Cardiac muscle cell (in vitro differentiated cells and primary cell): ENCODE measurements around the gene NUF2. TPM values are rescaled to one million over a fixed set of nuclear protein-coding genes. Genes with fewer than 3 reads are reported as not detected.
"Not testable (repeated sequence)": the region's sequence is repeated elsewhere in the genome, so short reads cannot be mapped to it uniquely, and the experiment has no call there.

Experiments used
- DNase-seq, 2 donors: peaks; one replicate each; pipeline versions ENCODE4 v3.0.0 to v3.0.0-alpha.2; 2010 to 2017; ENCODE audit warnings: low read depth in 1 of 2, low spot score in 1 of 2
- H3K27ac ChIP-seq: fragments of 200-600 bp; sonication (generic); 2 replicates; pipeline ENCODE4 v1.5.1; 2016
- H3K27me3 ChIP-seq: fragments of 200-600 bp; sonication (generic); 2 replicates; pipeline ENCODE4 v1.6.0; 2016; ENCODE audit warnings: control low read depth
- H3K36me3 ChIP-seq: fragments of 200-600 bp; sonication (generic); 2 replicates; pipeline ENCODE4 v1.5.1; 2016; ENCODE audit warnings: control low read depth
- H3K4me1 ChIP-seq: fragments of 200-600 bp; sonication (generic); 2 replicates; pipeline ENCODE4 v1.8.1; 2017; ENCODE audit warnings: low read depth, mild to moderate bottlenecking, mixed run types
- H3K4me3 ChIP-seq: fragments of 200-600 bp; sonication (generic); 2 replicates; pipeline ENCODE4 v1.5.1; 2016; ENCODE audit warnings: mild to moderate bottlenecking
- H3K9me3 ChIP-seq: fragments of 200-600 bp; sonication (generic); 2 replicates; pipeline ENCODE4 v1.5.1; 2017; ENCODE audit warnings: low read depth, mild to moderate bottlenecking, control low read depth
- CTCF ChIP-seq: IDR thresholded peaks from 2 replicates; pipeline ENCODE4 v1.5.1; 2012; ENCODE audit warnings: low read depth, mild to moderate bottlenecking, low read length
- polyA plus RNA-seq: library from polyadenylated mRNA; unstranded; fragments of >200 nt; fragmentation: Nextera tagmentation; extraction: Ambion mirVana; gene quantifications from 2 replicates; pipeline ENCODE4 v1.2.1, GENCODE V29; 2016
- total RNA-seq: library from RNA; depleted of rRNA; stranded (reverse); fragments of >200 nt; gene quantifications from 2 replicates; pipeline ENCODE4 v1.2.3, GENCODE V29; 2016

The NUF2 gene
- total and polyA plus RNA-seq, 2 experiments from 2014 or later, result 7.6 to 33.7 TPM

- Histone ChIP-seq H3K36me3 (peaks cover 3% of the 10 kb centered on the region), H3K27me3 (no peaks in the 10 kb centered on the region), H3K4me1 (no peaks in the 10 kb centered on the region), H3K9me3 (no peaks in the 10 kb centered on the region), H3K4me3 (no peak overlapping the region), H3K27ac (no peak overlapping the region)
- no peak for TF ChIP-seq CTCF
- DNase-seq, result peak in 1 of 2 donors; percentile 32
These were observed 15.9 kb downstream of the NUF2 start for GRCh38 chr1:163337631-163338030.

DNA sequence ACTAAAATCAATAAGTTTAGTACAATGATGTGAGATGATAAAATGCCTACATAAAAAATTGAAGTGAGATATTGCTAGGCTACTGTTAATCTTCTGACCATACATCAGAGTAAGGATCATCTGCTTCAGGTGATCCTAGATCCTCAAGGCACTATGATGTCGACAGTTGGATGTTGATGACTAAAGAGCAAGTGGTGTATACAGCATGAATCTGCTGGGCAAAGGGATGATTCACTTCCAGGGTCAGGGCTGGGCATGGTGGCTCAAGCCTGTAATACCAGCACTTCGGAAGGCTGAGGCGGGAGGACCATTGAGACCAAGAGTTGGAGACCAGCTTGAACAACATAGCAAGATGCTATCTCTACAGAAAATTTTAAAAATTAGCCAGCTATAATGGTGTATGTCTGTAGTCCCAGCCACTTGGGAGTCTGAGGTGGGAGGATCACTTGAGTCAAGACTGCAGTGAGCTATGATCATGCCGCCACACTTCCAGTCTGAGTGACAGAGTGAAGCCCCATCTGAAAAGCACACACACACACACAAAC is 24.6 kb downstream of the NUF2 start:
- no peak overlapping the region for H3K27ac ChIP-seq
- H3K4me3 ChIP-seq, result no peak overlapping the region
- H3K36me3 ChIP-seq, result no peaks in the 10 kb centered on the region
- H3K4me1 ChIP-seq, result no peaks in the 10 kb centered on the region
- no peaks in the 10 kb centered on the region for H3K27me3 ChIP-seq
- no peak for DNase-seq
- TF ChIP-seq CTCF, result no peak
- H3K9me3 ChIP-seq, result no peaks in the 10 kb centered on the region

GRCh38 chr1:163347106-163347505 is 25.4 kb downstream of the NUF2 start:
- no peaks in the 10 kb centered on the region for H3K36me3 ChIP-seq

GRCh38 chr1:163351912-163352311 is 30.2 kb downstream of the NUF2 start:
- DNase-seq, result no peak
- H3K27ac ChIP-seq, result no peak overlapping the region
- no peaks in the 10 kb centered on the region for H3K9me3 ChIP-seq
- H3K4me3 ChIP-seq, result no peak overlapping the region
- no peaks in the 10 kb centered on the region for H3K36me3 ChIP-seq
- no peaks in the 10 kb centered on the region for H3K4me1 ChIP-seq
- H3K27me3 ChIP-seq, result no peaks in the 10 kb centered on the region
- no peak for TF ChIP-seq CTCF

More at GRCh38 chr1:163347106-163347505, 25.4 kb downstream of the NUF2 start:
- Histone ChIP-seq H3K27me3 (no peaks in the 10 kb centered on the region), H3K4me1 (no peaks in the 10 kb centered on the region), H3K9me3 (no peaks in the 10 kb centered on the region), H3K27ac (no peak overlapping the region), H3K4me3 (no peak overlapping the region)
- DNase-seq, result no peak
- TF ChIP-seq CTCF, result no peak

DNA sequence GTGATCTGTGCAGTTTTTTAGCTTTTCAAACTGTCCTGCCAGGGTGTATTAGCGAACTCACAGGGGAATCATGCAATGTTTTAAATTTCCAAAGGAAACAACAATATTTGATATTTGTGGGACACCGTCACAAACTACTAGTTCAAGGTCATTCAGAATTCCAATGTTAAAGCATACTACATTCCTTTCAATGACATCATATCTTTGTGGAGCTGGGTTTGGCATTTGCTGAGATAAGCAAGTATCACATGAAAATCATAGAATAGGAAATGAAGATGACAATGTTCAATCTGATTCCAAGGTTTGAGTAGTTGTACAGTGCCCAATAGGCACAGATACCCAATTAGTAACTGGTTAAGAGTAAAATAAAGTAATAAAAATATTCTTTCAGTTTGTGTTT is 35.6 kb downstream of the NUF2 start:
- DNase-seq, result peak; percentile 15 to 19
- no peaks in the 10 kb centered on the region for H3K4me1 ChIP-seq
- no peak for TF ChIP-seq CTCF

DNA sequence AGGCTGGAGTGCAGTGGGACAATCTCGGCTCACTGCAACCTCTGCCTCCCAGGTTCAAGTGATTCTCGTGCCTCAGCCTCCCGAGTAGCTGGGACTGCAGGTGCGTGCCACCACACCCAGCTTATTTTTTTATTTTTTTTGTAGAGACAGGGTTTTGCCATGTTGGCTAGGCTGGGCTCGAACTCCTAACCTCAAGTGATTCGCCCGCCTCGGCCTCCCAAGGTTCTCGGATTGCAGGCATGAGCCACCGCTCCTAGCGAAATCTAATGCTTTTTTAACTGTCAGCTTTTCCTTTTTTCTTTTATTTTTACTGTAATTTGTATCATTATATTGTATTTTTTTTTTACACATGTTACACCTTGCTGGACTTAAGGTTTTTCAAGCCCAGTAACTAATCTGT is 36.4 kb downstream of the NUF2 start:
- not testable (repeated sequence) for H3K27ac ChIP-seq, H3K9me3 ChIP-seq, H3K27me3 ChIP-seq

More for the DNA sequence above, 35.6 kb downstream of the NUF2 start:
- H3K9me3 ChIP-seq, result no peaks in the 10 kb centered on the region
- H3K4me3 ChIP-seq, result no peak overlapping the region
- H3K27ac ChIP-seq, result no peak overlapping the region
- no peaks in the 10 kb centered on the region for H3K27me3 ChIP-seq
- no peaks in the 10 kb centered on the region for H3K36me3 ChIP-seq

More for the DNA sequence above, 36.4 kb downstream of the NUF2 start:
- not testable (repeated sequence) for H3K4me1 ChIP-seq, H3K36me3 ChIP-seq, DNase-seq, H3K4me3 ChIP-seq
